GM12891 (cell line): Measurements from ENCODE around the gene BPIFA1.

ENCODE experiments used
- PAX5 ChIP-seq: IDR thresholded peaks from 2 replicates; pipeline ENCODE4 v1.6.1; 2011; ENCODE audit warnings: low read length, moderate library complexity, mild to moderate bottlenecking; ENCODE audit not compliant: insufficient read depth, severe bottlenecking
- POLR2A ChIP-seq: IDR thresholded peaks from 2 replicates; pipeline ENCODE4 v1.6.1; 2011; ENCODE audit warnings: low read depth, low read length, control low read depth
- POLR2AphosphoS5 ChIP-seq: IDR thresholded peaks from 2 replicates; pipeline ENCODE4 v1.6.1; 2011; ENCODE audit warnings: low read depth, low read length, control low read depth
- POU2F2 ChIP-seq: IDR thresholded peaks from 2 replicates; pipeline ENCODE4 v1.6.1; 2011; ENCODE audit warnings: low read depth, mild to moderate bottlenecking, control low read depth, low read length, moderate library complexity
- SPI1 ChIP-seq: IDR thresholded peaks from 2 replicates; pipeline ENCODE4 v1.6.1; 2011; ENCODE audit warnings: low read depth, low read length, control low read depth
- TAF1 ChIP-seq: IDR thresholded peaks from 2 replicates; pipeline ENCODE4 v1.6.1; 2011; ENCODE audit warnings: low read depth, low read length, control low read depth

DNA sequence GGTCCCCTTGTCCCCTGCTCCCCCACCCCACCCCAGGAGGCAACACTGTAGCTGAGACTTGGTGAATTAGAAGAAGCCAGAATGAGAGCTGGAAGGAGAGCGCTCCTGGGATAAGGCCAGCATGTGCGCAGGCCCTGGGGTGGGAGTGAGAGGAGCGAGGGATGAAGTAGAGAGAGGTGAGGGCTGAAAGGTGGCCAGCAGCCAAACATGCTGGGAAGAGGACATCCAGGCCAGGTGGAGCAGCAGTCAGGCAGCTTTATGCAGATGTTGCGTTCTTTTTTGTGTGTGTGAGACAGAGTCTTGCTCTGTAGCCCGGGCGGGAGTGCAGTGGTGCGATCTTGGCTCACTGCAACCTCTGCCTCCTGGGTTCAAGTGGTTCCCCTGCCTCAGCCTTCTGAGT, 45.0 kb downstream of the BPIFA1 start:
- TF ChIP-seq TAF1 (no peak), POLR2A (no peak), SPI1 (no peak), POLR2AphosphoS5 (no peak), PAX5 (no peak), POU2F2 (no peak)
